T-helper 2 cell treated with Interferon-gamma antibody and Interleukin-4, amounts not matched to agents 5 μg/mL and 100 μg/mL, for 36 hours (primary cell): ENCODE results near the gene FAM149A.

Source experiments
- DNase-seq: peaks from one replicate; pipeline ENCODE4 v3.0.0; 2021; ENCODE audit warnings: low spot score
- H3K27ac Mint-ChIP-seq: one replicate; pipeline ENCODE4 v1.8.0; 2021; ENCODE audit warnings: mild to moderate bottlenecking, mixed read lengths
- H3K27me3 Mint-ChIP-seq: one replicate; pipeline ENCODE4 v1.8.0; 2021; ENCODE audit warnings: low read depth, mixed read lengths
- H3K36me3 Mint-ChIP-seq: one replicate; pipeline ENCODE4 v1.8.0; 2021; ENCODE audit warnings: low read depth, mixed read lengths
- H3K4me1 Mint-ChIP-seq: one replicate; pipeline ENCODE4 v1.8.0; 2021; ENCODE audit warnings: low read depth, mixed read lengths
- H3K4me3 Mint-ChIP-seq: one replicate; pipeline ENCODE4 v1.8.0; 2022; ENCODE audit warnings: mild to moderate bottlenecking, moderate library complexity, mixed read lengths
- H3K9me3 Mint-ChIP-seq: one replicate; pipeline ENCODE4 v1.8.0; 2021; ENCODE audit warnings: mixed read lengths

Gene FAM149A

DNA sequence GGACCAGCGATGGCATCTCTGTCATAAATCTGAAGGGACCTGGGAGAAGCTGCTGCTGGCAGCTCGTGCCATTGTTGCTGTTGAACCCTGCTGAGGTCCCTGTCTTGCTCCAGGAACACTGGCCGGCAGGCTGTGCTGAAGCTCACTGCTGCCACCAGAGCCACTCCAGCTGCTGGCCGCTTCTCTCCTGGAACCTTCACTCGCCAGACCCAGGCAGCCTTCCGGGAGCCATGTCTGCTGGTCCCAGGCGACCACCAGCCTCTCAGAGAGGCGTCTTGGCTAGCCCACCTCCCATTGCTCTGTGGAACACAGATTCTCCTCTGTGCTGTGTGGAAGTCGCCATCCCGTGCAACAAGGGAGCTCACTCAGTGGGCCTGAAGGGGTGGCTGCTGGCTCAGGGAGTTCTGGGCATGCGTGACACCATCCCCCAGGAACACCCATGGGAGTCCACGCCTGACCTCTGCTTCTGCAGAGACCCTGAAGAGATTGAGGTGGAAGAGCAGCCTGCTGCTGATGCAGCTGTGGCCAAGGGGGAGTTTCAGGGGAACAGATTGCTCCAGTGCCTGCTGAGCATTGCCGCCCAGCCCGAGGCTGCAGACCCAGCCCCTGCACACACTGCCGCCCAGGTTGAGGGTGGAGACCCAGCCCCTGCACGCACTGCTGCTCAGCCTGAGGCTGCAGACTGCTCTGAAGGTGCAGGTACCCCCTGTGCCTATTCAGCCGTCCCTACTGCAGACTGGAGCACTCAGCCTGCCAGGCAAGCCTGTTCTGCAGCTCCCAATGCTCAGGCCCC, 53.7 kb downstream of the FAM149A start:
- H3K4me3 Mint-ChIP-seq: no peak overlapping the region
- H3K27me3 Mint-ChIP-seq: peaks cover 4% of the 10 kb centered on the region
- H3K9me3 Mint-ChIP-seq: no peaks in the 10 kb centered on the region
- H3K36me3 Mint-ChIP-seq: no peaks in the 10 kb centered on the region
- H3K4me1 Mint-ChIP-seq: peaks cover 10% of the 10 kb centered on the region
- no peak overlapping the region for H3K27ac Mint-ChIP-seq
- no peak for DNase-seq

DNA sequence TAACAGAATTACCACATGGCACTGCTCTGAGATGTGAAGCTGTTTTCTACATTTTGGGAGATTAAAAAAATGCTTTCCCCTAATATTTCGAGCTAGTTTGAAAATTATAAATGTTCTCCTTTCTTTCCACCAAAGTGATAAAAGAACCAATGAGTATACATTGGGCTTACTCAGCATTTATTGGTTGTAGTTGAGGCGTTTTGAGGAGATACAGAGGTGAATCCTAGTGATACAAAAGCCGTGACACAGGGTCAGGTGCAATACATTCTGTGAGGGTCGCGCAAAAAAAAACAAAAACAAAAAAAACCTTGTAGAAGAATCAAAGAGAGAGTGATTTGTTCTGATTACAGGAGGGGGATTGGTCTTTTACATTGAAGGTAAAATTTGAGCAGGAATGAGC, 54.5 kb downstream of the FAM149A start:
- Mint-ChIP-seq H3K4me3 (no peak overlapping the region), H3K36me3 (no peaks in the 10 kb centered on the region), H3K27me3 (no peaks in the 10 kb centered on the region), H3K27ac (no peak overlapping the region), H3K9me3 (no peaks in the 10 kb centered on the region), H3K4me1 (peaks cover 10% of the 10 kb centered on the region)
- DNase-seq: no peak

DNA sequence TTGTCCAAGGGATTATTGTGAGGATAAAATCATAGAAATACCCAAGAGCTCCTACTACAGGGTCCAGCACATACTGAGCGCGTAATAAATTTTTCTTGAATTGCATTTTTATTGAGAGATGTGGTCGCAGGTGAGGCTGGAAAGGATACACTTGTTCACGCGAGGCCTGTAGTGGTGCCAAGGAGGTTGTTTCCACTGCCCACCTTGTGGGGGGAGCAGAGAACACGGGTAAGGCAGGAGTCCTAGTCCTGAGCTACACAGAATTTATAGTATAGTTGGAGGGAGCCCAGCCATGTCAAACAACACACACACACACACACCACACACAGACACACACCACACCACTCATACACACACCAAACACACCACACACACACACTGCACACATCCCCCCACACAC, 55.1 kb downstream of the FAM149A start:
- H3K27ac Mint-ChIP-seq: no peak overlapping the region
- no peaks in the 10 kb centered on the region for H3K9me3 Mint-ChIP-seq
- H3K36me3 Mint-ChIP-seq: no peaks in the 10 kb centered on the region
- H3K27me3 Mint-ChIP-seq: no peaks in the 10 kb centered on the region
- no peak overlapping the region for H3K4me3 Mint-ChIP-seq
- peaks cover 10% of the 10 kb centered on the region for H3K4me1 Mint-ChIP-seq
- no peak for DNase-seq

DNA sequence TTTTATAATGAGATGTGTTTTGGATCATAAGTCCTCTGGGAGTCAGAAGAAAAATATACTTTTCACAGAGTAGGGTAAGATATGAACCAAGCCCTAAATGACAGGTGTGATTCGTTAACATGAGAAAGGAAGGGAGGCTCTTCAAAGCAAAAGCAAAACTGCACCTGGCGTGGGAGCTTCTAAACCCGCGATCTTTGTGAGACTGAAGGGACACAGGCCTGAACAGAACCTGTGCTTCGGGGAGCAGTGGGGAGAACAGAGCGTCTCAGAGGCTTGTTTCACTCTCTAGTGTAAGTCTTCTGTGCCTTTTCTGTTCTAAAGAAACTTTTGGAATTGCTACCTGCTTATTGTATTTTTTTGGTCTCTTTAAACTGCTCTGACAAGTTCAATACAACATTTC, 56.6 kb downstream of the FAM149A start:
- Mint-ChIP-seq H3K27me3 (no peaks in the 10 kb centered on the region), H3K36me3 (no peaks in the 10 kb centered on the region), H3K4me3 (peak overlapping the region; percentile 77), H3K4me1 (peaks cover 5% of the 10 kb centered on the region), H3K27ac (peak overlapping the region; percentile 84), H3K9me3 (no peaks in the 10 kb centered on the region)
- DNase-seq: no peak

DNA sequence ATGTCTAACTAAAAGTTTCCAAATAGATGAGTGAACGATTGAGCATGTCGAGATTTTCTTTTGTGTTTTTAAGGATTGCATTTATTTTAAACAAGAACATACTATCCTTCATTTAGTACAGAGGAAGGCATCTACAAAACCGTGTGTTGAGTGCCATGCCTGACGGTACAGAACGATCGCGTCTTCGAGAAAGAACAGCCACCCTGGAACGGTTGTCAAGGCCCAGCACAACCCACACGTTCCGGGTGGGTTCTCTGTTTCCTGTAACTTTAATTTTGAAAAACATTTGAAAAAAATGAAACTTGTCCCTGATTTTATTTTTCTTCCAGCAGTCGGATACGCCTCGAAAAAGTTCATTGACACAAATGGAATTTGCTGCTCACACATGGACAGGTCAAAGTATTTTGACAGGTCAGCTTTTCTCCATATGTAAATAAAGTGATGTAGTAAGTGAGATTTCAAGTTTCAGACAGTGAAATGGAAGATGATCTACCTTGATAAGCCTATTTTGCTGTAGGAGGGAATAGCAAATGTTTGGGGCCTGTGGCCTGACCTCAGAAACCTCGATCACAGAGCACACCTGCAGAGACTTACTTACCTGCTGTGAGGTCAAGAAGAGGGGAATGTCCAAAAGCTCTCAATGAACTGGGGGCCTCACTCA, 62.5 kb downstream of the FAM149A start:
- DNase-seq: no peak
- no peak overlapping the region for H3K4me3 Mint-ChIP-seq
- peaks cover 7% of the 10 kb centered on the region for H3K4me1 Mint-ChIP-seq
- H3K27me3 Mint-ChIP-seq: no peaks in the 10 kb centered on the region
- H3K9me3 Mint-ChIP-seq: no peaks in the 10 kb centered on the region
- H3K36me3 Mint-ChIP-seq: no peaks in the 10 kb centered on the region
- no peak overlapping the region for H3K27ac Mint-ChIP-seq

DNA sequence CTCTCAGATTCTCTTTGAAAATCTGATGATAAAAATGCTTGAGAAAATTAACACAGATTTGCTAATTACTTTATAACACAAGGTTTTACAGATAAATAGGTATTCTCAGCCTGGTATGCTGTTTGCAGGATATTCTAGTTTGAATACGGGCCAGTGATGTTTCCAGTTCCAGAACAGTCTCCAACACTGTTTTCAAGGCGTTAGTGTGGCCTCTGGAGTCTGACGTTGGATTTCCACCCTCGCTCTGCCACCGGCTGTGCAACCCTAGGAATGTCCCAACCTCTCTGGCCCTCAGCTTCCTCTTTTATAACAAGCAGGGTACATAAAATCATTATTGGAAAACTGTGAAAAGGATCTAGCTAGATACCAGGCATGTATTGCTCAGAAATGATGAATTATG, 63.1 kb downstream of the FAM149A start:
- Mint-ChIP-seq H3K9me3 (no peaks in the 10 kb centered on the region), H3K27ac (no peak overlapping the region), H3K4me1 (peaks cover 7% of the 10 kb centered on the region), H3K36me3 (no peaks in the 10 kb centered on the region), H3K27me3 (no peaks in the 10 kb centered on the region), H3K4me3 (no peak overlapping the region)
- DNase-seq: no peak

DNA sequence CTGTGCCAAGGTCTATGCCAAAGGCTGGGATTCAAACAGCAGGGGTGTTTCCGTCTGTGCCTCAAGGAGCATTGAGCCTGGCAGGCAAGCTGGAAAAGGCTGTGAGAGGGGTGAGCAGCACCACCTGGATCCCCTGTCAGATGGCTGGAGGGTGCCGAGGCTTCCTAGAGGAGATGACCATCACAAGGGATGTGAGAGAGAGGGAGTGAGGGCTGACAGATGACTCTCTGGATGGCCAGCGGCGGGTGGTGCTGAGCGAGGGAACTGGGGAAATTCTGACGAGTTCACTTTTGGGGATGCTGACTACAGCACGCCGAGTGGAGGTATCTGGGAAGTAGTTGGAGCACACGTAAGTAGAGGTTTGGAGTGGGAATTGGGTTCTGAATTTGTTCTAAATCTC, 64.2 kb downstream of the FAM149A start:
- Mint-ChIP-seq H3K27ac (no peak overlapping the region), H3K4me1 (peaks cover 7% of the 10 kb centered on the region), H3K36me3 (no peaks in the 10 kb centered on the region), H3K4me3 (no peak overlapping the region), H3K27me3 (no peaks in the 10 kb centered on the region), H3K9me3 (no peaks in the 10 kb centered on the region)
- DNase-seq: no peak

DNA sequence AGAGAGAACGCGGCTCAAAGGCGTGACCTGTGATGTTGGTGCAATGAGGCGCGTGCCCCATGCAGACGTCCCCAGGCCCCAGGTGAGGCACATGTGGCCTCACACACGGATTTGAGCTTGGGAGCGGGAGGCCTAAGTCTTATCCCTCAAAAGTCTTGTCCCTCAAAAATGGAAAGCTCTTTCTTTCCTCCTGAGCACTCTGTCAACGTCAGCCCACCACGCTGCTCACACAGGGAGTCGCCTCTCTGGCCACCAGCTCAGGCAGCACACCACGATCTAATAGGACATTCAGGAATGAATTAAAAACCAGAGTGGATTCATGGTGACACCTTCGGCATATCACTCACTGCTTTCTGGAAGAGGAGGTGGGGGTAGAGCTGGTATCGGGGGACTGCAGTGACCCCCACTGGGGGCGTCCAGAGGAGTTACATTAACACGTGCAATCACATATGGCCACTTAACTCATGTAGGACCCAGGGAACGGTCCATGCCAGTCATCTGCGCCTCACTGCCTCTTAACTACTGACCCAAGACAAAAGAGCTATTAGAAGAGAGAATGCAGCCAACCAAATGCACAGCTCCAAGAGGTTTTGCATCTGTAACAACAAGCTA, 64.9 kb downstream of the FAM149A start:
- no peak for DNase-seq
- H3K36me3 Mint-ChIP-seq: no peaks in the 10 kb centered on the region
- no peak overlapping the region for H3K27ac Mint-ChIP-seq
- H3K27me3 Mint-ChIP-seq: peaks cover 2% of the 10 kb centered on the region
- H3K9me3 Mint-ChIP-seq: no peaks in the 10 kb centered on the region
- H3K4me1 Mint-ChIP-seq: peaks cover 7% of the 10 kb centered on the region
- H3K4me3 Mint-ChIP-seq: no peak overlapping the region

DNA sequence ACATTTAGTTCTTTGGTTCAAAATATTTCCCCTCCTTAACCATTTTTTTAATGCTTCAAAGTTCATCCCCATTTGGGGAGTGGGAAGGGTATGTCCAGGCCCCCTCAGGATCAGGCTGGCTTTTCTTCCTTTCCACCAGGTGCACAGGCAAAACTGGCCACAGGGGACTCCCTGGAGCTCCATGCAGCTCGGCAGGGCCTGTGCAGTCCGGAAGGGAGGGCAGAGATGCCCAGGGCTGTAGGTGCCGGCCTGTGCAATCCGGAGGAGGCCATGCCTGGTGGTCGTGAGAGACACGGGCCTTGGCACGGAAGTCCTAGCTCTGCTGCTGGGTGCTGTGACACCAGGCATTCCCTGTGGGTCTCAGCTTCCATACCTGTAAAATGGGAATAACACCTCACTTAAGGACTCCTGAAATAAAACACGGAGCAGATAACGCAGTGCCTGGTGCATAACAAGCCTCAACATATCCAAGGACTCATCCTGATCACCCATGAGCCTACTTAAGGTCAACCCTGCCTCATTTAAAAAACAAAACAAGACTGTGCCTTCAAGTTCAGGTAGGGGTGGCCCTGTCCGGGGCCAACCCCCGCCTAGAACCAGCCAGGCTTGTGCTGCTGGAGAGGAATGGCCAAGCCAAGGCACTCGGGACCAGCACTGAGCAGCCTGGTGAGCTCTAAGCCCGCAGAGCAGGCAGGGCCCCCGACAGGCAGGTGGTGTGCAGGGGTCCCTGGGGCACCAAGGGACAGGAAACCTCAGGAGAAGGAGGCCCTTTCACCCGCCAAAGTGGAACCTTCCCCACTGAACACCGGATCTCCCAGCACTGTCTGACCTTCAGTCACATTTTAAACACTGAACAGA, 65.7 kb downstream of the FAM149A start:
- Mint-ChIP-seq H3K9me3 (no peaks in the 10 kb centered on the region), H3K27ac (no peak overlapping the region), H3K36me3 (no peaks in the 10 kb centered on the region), H3K27me3 (peaks cover 2% of the 10 kb centered on the region), H3K4me1 (peaks cover 7% of the 10 kb centered on the region), H3K4me3 (no peak overlapping the region)
- no peak for DNase-seq

DNA sequence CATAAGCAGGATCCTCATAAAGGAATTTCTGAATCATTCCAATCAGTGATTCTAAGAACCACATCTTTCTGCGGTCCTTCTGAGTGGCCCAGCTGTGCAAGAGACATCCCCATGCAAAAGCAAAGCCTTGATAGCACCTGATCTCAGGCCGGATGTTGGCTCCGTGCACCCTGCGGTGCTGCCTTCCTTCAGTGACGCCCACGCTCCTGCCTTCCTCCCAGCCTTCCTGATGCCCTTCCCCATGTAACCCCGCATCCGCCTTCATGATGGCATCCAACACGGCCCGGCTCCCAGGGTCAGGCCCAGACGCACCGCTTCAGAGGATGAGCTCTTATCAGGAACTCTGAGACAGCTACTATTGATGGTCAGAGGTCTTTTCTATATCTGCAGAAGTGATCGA, 66.5 kb downstream of the FAM149A start:
- Mint-ChIP-seq H3K4me3 (no peak overlapping the region), H3K9me3 (no peaks in the 10 kb centered on the region)

DNA sequence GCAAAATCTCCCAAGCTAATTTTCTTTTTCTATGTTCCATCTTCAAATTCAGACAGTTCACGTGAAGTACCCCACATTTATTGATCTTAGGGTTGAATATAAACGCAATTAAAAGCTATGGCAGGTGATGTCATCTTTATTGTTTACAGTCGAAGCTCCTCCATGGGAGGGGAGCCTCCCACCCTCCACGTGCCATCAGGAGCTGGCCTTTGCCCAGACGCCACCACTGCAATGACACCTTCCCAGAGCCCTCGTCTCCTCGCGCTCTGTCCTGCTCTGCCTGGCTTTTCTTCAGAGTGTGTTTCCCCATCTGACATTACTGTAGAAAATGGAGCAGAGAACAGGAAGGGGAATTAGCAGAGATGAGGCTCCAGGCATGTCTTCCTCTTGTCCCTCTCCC, 68.0 kb downstream of the FAM149A start:
- no peak overlapping the region for H3K27ac Mint-ChIP-seq
- DNase-seq: no peak
- peaks cover 12% of the 10 kb centered on the region for H3K27me3 Mint-ChIP-seq
- no peaks in the 10 kb centered on the region for H3K36me3 Mint-ChIP-seq
- H3K4me1 Mint-ChIP-seq: no peaks in the 10 kb centered on the region
- H3K4me3 Mint-ChIP-seq: no peak overlapping the region
- H3K9me3 Mint-ChIP-seq: no peaks in the 10 kb centered on the region

More for the DNA sequence above, 66.5 kb downstream of the FAM149A start:
- H3K27me3 Mint-ChIP-seq: peaks cover 5% of the 10 kb centered on the region
- no peaks in the 10 kb centered on the region for H3K36me3 Mint-ChIP-seq
- H3K27ac Mint-ChIP-seq: no peak overlapping the region
- no peak for DNase-seq
- peaks cover 7% of the 10 kb centered on the region for H3K4me1 Mint-ChIP-seq

DNA sequence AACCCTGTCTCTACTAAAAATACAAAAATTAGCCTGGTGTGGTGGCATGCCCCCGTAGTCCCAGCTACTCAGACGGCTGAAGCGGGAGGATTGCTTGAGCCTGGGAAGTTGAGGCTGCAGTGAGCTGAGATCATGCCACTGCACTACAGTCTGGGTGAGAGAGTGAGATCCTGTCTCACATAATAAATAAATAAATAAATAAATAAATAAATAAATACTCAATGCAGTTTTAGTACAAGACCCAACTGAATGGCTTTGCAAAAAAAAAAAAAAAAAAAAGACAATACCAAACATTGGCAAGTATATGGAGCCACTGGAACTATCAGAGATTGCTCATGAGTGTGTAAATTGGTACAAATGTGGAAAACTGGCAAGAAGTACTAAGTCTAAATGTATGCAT, 83.6 kb downstream of the FAM149A start:
- peaks cover 32% of the 10 kb centered on the region for H3K4me1 Mint-ChIP-seq
- H3K27ac Mint-ChIP-seq: no peak overlapping the region
- no peaks in the 10 kb centered on the region for H3K36me3 Mint-ChIP-seq
- no peak for DNase-seq
- H3K9me3 Mint-ChIP-seq: no peaks in the 10 kb centered on the region
- H3K27me3 Mint-ChIP-seq: peaks cover 23% of the 10 kb centered on the region
- no peak overlapping the region for H3K4me3 Mint-ChIP-seq

DNA sequence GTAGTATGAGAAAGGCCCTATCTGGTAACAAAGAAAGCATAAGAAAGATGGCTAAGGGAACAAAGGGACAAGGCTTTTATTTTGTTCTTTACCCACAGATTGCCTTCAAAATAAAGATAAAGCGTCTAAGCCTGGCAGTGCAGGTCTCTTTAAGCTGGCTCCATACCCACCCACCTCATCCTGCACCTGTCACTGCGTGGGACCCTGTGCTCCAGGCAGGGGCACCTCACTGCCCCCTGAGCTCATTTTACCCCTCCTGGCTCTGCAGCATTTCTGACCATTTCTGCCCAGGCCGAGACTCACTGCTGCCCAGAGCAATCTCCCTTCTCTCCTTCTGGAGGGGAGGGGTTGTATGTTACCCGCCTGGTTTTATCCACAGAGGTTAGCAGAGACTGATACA, 85.2 kb downstream of the FAM149A start:
- Mint-ChIP-seq H3K4me3 (peak overlapping the region; percentile 86), H3K27ac (peak overlapping the region; percentile 92), H3K9me3 (no peaks in the 10 kb centered on the region), H3K36me3 (no peaks in the 10 kb centered on the region), H3K4me1 (peaks cover 29% of the 10 kb centered on the region), H3K27me3 (peaks cover 9% of the 10 kb centered on the region)
- DNase-seq: no peak
